HG02870 (cell line): Measurements from ENCODE around the gene WWC1.

ENCODE experiments used
- ATAC-seq: cut with Tn5 transposase; IDR thresholded peaks from one replicate; pipeline ENCODE4 v1.9.1; 2021; ENCODE audit warnings: mild to moderate bottlenecking, moderate library complexity; ENCODE audit not compliant: unreplicated experiment

WWC1 gene

GRCh38 chr5:168291342-168291963 is at the start of gene WWC1:
WWC1 (plus strand) TSS chr5:168291645; CDS start chr5:168292153, 508 bp downstream.
- peak; percentile 79 for ATAC-seq

- ATAC-seq: no peak
Measured at GRCh38 chr5:168244838-168245559, 46.4 kb upstream of the WWC1 start.

- no peak for ATAC-seq
Measured at GRCh38 chr5:168249923-168250322, 41.5 kb upstream of the WWC1 start.

- ATAC-seq: no peak
Measured at GRCh38 chr5:168251259-168251658, 40.2 kb upstream of the WWC1 start.

- no peak for ATAC-seq
Measured at GRCh38 chr5:168254013-168254693, 37.3 kb upstream of the WWC1 start.

GRCh38 chr5:168260353-168261226 is 30.9 kb upstream of the WWC1 start:
- no peak for ATAC-seq

- no peak for ATAC-seq
Measured at GRCh38 chr5:168261227-168261571, 30.2 kb upstream of the WWC1 start.

GRCh38 chr5:168262042-168262743 is 29.3 kb upstream of the WWC1 start:
- no peak for ATAC-seq

GRCh38 chr5:168263121-168263520 is 28.3 kb upstream of the WWC1 start:
- no peak for ATAC-seq

GRCh38 chr5:168266016-168266415 is 25.4 kb upstream of the WWC1 start:
- no peak for ATAC-seq

- ATAC-seq: peak; percentile 88
Measured at GRCh38 chr5:168268949-168269936, 22.2 kb upstream of the WWC1 start.

GRCh38 chr5:168269937-168270330 is 21.5 kb upstream of the WWC1 start:
- peak; percentile 45 for ATAC-seq

- ATAC-seq: no peak
Measured at GRCh38 chr5:168270476-168270875, 21.0 kb upstream of the WWC1 start.

GRCh38 chr5:168273056-168273980 is 18.1 kb upstream of the WWC1 start:
- no peak for ATAC-seq

- no peak for ATAC-seq
Measured at GRCh38 chr5:168274406-168274805, 17.0 kb upstream of the WWC1 start.

GRCh38 chr5:168275940-168276339 is 15.5 kb upstream of the WWC1 start:
- no peak for ATAC-seq

GRCh38 chr5:168282120-168282519 is 9.3 kb upstream of the WWC1 start:
- no peak for ATAC-seq

- ATAC-seq: no peak
Measured at GRCh38 chr5:168284809-168285208, 6.6 kb upstream of the WWC1 start.
